Neuron (in vitro differentiated cells): ENCODE measurements around the gene GNGT2.

Source experiments
- H2AFZ ChIP-seq: one replicate; pipeline ENCODE4 v1.6.1; 2013; ENCODE audit warnings: low read depth, mild to moderate bottlenecking, inconsistent platforms, low read length, moderate library complexity
- H3K27me3 ChIP-seq: one replicate; pipeline ENCODE4 v1.6.1; 2013; ENCODE audit warnings: low read length; ENCODE audit not compliant: insufficient read depth
- H3K36me3 ChIP-seq: one replicate; pipeline ENCODE4 v1.6.1; 2013; ENCODE audit warnings: low read length; ENCODE audit not compliant: insufficient read depth
- H3K4me1 ChIP-seq: one replicate; pipeline ENCODE4 v1.6.1; 2013; ENCODE audit warnings: low read length; ENCODE audit not compliant: insufficient read depth
- H3K4me3 ChIP-seq: 2 replicates; pipeline ENCODE4 v1.5.1; 2013; ENCODE audit warnings: mild to moderate bottlenecking, low read length, moderate library complexity
- H3K9me3 ChIP-seq: one replicate; pipeline ENCODE4 v1.6.1; 2013; ENCODE audit warnings: low read length

GNGT2 gene

GRCh38 chr17:49210158-49211029, at the start of gene GNGT2, which contains the start of gene ABI3:
TSS of gene GNGT2 (minus strand) at chr17:49210574. CDS start at chr17:49207422, 3,152 bp downstream.
TSS of gene ABI3 (plus strand) at chr17:49210707. CDS start at chr17:49210725, 18 bp downstream.
- Histone ChIP-seq H3K9me3 (no peaks in the 10 kb centered on the region), H2AFZ (no peak within 1 kb of the TSS), H3K36me3 (no peaks in the 10 kb centered on the region), H3K27me3 (peaks cover 18% of the 10 kb centered on the region), H3K4me3 (no peak within 1 kb of the TSS), H3K4me1 (no peaks in the 10 kb centered on the region)

- H3K27me3 ChIP-seq: peaks cover 28% of the 10 kb centered on the region
- H3K4me1 ChIP-seq: no peaks in the 10 kb centered on the region
- peak overlapping the region; percentile 30 for H3K4me3 ChIP-seq
- H2AFZ ChIP-seq: peak overlapping the region; percentile 85
- H3K9me3 ChIP-seq: no peaks in the 10 kb centered on the region
- no peaks in the 10 kb centered on the region for H3K36me3 ChIP-seq
Observed at GRCh38 chr17:49259663-49260010, 49.3 kb upstream of the GNGT2 start.

- Histone ChIP-seq H3K36me3 (no peaks in the 10 kb centered on the region), H3K9me3 (no peaks in the 10 kb centered on the region), H3K27me3 (peaks cover 28% of the 10 kb centered on the region), H2AFZ (no peak overlapping the region), H3K4me1 (no peaks in the 10 kb centered on the region), H3K4me3 (no peak overlapping the region)
Observed at GRCh38 chr17:49258394-49258793, 48.0 kb upstream of the GNGT2 start.

- Histone ChIP-seq H3K4me1 (no peaks in the 10 kb centered on the region), H3K4me3 (no peak overlapping the region), H3K9me3 (no peaks in the 10 kb centered on the region), H3K36me3 (no peaks in the 10 kb centered on the region), H2AFZ (no peak overlapping the region), H3K27me3 (peaks cover 12% of the 10 kb centered on the region)
Observed at GRCh38 chr17:49255125-49255524, 44.8 kb upstream of the GNGT2 start.

- Histone ChIP-seq H3K27me3 (peaks cover 5% of the 10 kb centered on the region), H3K36me3 (no peaks in the 10 kb centered on the region), H3K9me3 (no peaks in the 10 kb centered on the region), H3K4me1 (no peaks in the 10 kb centered on the region), H3K4me3 (no peak overlapping the region), H2AFZ (no peak overlapping the region)
Observed at GRCh38 chr17:49254066-49254465, 43.7 kb upstream of the GNGT2 start.

GRCh38 chr17:49252148-49252695, 41.8 kb upstream of the GNGT2 start:
- Histone ChIP-seq H3K9me3 (no peaks in the 10 kb centered on the region), H3K36me3 (no peaks in the 10 kb centered on the region), H3K4me3 (no peak overlapping the region), H3K27me3 (peaks cover 2% of the 10 kb centered on the region), H2AFZ (no peak overlapping the region), H3K4me1 (no peaks in the 10 kb centered on the region)

- Histone ChIP-seq H3K4me3 (no peak overlapping the region), H3K36me3 (no peaks in the 10 kb centered on the region), H3K9me3 (no peaks in the 10 kb centered on the region), H3K4me1 (no peaks in the 10 kb centered on the region), H3K27me3 (no peaks in the 10 kb centered on the region), H2AFZ (no peak overlapping the region)
Observed at GRCh38 chr17:49249890-49250522, 39.6 kb upstream of the GNGT2 start.

- Histone ChIP-seq H3K4me3 (no peak overlapping the region), H3K4me1 (no peaks in the 10 kb centered on the region), H3K36me3 (no peaks in the 10 kb centered on the region), H2AFZ (no peak overlapping the region), H3K9me3 (no peaks in the 10 kb centered on the region), H3K27me3 (no peaks in the 10 kb centered on the region)
Observed at GRCh38 chr17:49249292-49249794, 39.0 kb upstream of the GNGT2 start.

GRCh38 chr17:49247944-49248343, 37.6 kb upstream of the GNGT2 start:
- H3K9me3 ChIP-seq: no peaks in the 10 kb centered on the region
- H2AFZ ChIP-seq: no peak overlapping the region
- no peaks in the 10 kb centered on the region for H3K4me1 ChIP-seq
- no peaks in the 10 kb centered on the region for H3K36me3 ChIP-seq
- no peak overlapping the region for H3K4me3 ChIP-seq
- no peaks in the 10 kb centered on the region for H3K27me3 ChIP-seq

GRCh38 chr17:49244839-49245238, 34.5 kb upstream of the GNGT2 start:
- Histone ChIP-seq H3K36me3 (no peaks in the 10 kb centered on the region), H2AFZ (no peak overlapping the region), H3K4me3 (no peak overlapping the region), H3K4me1 (no peaks in the 10 kb centered on the region), H3K9me3 (no peaks in the 10 kb centered on the region), H3K27me3 (no peaks in the 10 kb centered on the region)

GRCh38 chr17:49242813-49243212, 32.4 kb upstream of the GNGT2 start:
- Histone ChIP-seq H3K4me3 (no peak overlapping the region), H3K36me3 (no peaks in the 10 kb centered on the region), H3K27me3 (no peaks in the 10 kb centered on the region), H2AFZ (no peak overlapping the region), H3K9me3 (no peaks in the 10 kb centered on the region), H3K4me1 (no peaks in the 10 kb centered on the region)

GRCh38 chr17:49241692-49242397, 31.5 kb upstream of the GNGT2 start:
- H3K27me3 ChIP-seq: no peaks in the 10 kb centered on the region
- H3K36me3 ChIP-seq: no peaks in the 10 kb centered on the region
- no peak overlapping the region for H2AFZ ChIP-seq
- H3K4me3 ChIP-seq: no peak overlapping the region
- H3K4me1 ChIP-seq: no peaks in the 10 kb centered on the region
- H3K9me3 ChIP-seq: no peaks in the 10 kb centered on the region

- H3K4me3 ChIP-seq: no peak overlapping the region
- H3K4me1 ChIP-seq: no peaks in the 10 kb centered on the region
- H3K27me3 ChIP-seq: no peaks in the 10 kb centered on the region
- no peaks in the 10 kb centered on the region for H3K36me3 ChIP-seq
- H3K9me3 ChIP-seq: no peaks in the 10 kb centered on the region
- no peak overlapping the region for H2AFZ ChIP-seq
Observed at GRCh38 chr17:49241040-49241439, 30.7 kb upstream of the GNGT2 start.
